ENCODE results near the gene BMP7.

Gene BMP7

DNA sequence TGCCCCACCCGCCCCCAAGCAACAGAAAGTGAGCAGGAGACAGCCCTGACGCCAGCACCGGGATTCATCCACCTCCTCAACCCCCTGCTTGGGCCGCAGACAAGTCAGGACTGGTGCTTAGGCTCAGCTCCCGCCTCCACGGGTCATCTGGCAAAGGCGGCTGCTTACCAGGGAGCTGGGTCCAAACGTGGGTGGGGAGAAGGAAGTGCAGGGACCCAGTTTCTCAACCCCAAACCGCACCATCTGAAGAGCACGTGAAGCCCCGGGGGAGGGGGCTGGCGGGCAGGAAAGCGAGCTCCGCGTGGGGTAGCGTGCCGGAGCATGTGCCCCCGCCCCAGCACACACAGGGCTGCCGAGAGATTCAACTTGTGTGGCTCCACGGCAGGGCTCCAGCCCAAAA, 87.2 kb downstream of the BMP7 start:
- no peak overlapping the region for H3K4me3 ChIP-seq (ENCODE audit: low read depth, low read length)
- in situ Hi-C loops (cut with HindIII; ENCODE audit: low sequenced_read_pairs): no loop called here
- no peak for DNase-seq (ENCODE audit: low read depth)
- TF ChIP-seq, protein P1, sequence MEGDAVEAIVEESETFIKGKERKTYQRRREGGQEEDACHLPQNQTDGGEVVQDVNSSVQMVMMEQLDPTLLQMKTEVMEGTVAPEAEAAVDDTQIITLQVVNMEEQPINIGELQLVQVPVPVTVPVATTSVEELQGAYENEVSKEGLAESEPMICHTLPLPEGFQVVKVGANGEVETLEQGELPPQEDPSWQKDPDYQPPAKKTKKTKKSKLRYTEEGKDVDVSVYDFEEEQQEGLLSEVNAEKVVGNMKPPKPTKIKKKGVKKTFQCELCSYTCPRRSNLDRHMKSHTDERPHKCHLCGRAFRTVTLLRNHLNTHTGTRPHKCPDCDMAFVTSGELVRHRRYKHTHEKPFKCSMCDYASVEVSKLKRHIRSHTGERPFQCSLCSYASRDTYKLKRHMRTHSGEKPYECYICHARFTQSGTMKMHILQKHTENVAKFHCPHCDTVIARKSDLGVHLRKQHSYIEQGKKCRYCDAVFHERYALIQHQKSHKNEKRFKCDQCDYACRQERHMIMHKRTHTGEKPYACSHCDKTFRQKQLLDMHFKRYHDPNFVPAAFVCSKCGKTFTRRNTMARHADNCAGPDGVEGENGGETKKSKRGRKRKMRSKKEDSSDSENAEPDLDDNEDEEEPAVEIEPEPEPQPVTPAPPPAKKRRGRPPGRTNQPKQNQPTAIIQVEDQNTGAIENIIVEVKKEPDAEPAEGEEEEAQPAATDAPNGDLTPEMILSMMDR (IDR thresholded peaks at IDR 0.05; ENCODE audit: low read depth, low read length, missing control alignments): no peak

DNA sequence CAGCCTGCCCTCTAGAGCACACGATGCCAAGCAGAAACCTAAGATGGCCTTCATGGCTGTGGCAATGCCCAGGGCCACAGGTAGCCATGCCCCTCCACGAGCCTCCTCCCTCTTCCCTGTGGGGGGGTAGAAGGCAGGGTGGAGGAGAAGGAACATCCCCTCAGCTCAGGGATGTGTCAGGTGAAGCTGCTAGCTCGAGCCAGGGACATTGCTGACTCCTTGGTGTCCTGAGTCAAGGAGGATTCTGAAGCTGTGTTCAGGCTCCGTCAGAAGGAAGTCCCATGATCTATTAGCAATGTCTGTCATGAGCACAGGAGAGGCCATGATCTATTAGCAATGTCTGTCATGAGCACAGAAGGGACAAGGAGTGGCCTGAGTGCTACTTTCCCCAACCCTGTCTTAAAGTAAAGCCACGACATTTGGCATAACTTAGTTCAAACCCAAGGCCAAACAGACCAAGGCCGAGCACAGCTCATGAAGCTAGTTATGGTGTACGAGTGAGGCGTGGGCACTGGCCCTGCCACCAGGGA, 87.8 kb downstream of the BMP7 start:
- no peak overlapping the region for H3K4me3 ChIP-seq (ENCODE audit: low read depth, low read length)
- in situ Hi-C loops (cut with HindIII; ENCODE audit: low sequenced_read_pairs): no loop called here
- TF ChIP-seq, protein P1 (IDR thresholded peaks at IDR 0.05; ENCODE audit: low read depth, low read length, missing control alignments): no peak
- no peak for DNase-seq (ENCODE audit: low read depth)

DNA sequence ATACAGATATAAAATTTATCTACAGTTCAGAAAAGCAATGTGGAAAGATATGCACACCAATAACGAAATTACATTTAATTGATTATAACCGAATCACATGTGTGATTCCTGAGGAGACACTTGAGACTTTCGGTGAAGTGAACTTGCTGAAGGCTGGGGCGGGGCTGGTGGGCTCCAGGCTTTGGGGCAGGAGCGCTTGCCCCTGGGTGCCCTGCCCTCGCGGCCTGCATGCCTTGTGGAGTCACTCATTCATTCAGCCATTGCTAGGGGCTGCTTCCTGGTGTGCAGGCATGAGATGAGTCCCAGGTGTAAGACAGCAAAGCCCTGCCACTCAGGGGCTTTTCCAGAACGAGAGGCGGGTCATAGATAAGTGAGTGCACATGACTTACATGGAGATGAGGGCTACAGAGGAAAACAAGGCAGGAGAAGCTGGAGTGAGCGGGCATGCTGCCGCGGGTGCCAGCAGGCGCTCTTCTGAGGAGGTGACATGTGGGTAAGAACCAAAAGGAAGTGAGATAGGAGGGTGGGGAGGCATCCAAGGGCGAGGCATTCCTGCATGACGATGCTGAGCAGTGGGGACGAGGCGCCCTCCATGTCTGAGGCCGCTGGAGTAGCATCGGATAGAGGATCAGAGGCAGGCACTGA, 88.7 kb downstream of the BMP7 start:
- in situ Hi-C loops (cut with HindIII; ENCODE audit: low sequenced_read_pairs): no loop called here
- no peak overlapping the region for H3K4me3 ChIP-seq (ENCODE audit: low read depth, low read length)
- no peak for DNase-seq (ENCODE audit: low read depth)
- TF ChIP-seq, protein P1 (IDR thresholded peaks at IDR 0.05; ENCODE audit: low read depth, low read length, missing control alignments): no peak

DNA sequence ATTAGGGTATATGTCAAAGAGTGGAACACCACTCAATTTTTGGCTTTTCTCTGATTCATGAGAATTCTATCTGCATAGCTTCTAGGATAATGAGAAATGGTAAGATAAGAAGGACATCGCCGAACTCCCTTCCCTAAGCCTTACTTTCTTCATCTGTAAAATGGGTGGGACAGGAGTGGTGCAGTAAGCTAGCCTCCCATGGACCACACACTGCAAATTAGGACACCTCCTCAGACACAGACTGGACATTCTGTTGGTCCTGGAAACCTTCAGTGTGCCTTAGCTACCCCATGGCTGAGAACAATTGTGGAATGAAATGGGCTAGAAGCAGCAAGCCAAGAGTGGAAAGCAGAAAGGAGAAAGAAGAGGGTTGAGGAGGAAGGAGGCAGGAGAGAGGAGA, 89.6 kb downstream of the BMP7 start:
- H3K4me3 ChIP-seq (ENCODE audit: low read depth, low read length): no peak overlapping the region
- TF ChIP-seq, protein P1 (IDR thresholded peaks at IDR 0.05; ENCODE audit: low read depth, low read length, missing control alignments): no peak
- in situ Hi-C loops (cut with HindIII; ENCODE audit: low sequenced_read_pairs): no loop called here

DNA sequence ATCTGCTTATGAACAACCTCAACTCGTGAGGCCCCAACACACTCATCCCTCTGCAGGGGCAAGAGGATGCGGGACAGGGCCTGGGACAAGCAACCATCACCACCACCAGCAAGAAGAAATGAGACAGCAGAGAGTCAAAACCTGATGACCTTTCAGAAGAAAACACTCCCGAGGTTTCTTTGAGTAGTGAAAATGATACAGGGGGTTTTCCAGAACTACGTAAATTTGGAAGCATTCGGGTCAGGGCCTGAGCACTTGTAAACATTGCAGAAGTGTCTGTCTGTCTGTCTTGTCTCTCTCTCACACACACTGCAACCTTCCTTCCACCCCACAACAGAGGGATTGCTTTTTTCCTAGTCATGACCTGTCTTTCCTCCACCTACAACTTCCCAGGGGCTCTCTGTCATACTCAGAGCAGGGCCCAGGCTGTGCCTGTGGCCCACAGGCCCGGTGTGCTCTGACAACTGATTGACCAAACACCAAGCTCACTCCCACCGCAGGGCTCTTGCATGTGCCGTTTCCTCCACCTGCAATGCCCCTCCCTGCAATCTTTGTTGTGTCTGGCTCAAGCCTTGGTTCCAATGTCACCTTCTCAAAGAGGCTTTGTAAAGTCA, 90.9 kb downstream of the BMP7 start:
- no peak overlapping the region for H3K4me3 ChIP-seq (ENCODE audit: low read depth, low read length)
- TF ChIP-seq, protein P1 (IDR thresholded peaks at IDR 0.05; ENCODE audit: low read depth, low read length, missing control alignments): no peak
- no peak for DNase-seq (ENCODE audit: low read depth)
- in situ Hi-C loops (cut with HindIII; ENCODE audit: low sequenced_read_pairs): no loop called here

More for the DNA sequence above, 89.6 kb downstream of the BMP7 start:
- no peak for DNase-seq (ENCODE audit: low read depth)

DNA sequence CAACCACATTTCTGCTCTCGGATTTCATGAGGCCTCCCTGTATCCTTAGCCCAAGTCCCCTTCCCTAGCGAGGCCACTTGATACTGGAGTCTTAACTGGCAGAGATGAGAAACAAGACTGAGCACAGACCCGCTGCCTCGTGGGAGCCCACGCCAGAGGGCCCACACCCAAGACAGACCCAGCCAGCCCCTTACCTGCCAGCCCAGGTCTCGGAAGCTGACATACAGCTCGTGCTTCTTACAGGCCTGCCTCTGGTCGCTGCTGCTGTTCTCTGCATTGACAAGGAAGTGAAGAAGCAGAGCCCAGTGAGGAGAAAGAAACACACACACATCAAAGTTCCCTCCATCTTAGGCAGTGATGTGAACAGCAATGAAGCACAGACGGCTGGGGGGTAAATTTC, 91.7 kb downstream of the BMP7 start:
- H3K4me3 ChIP-seq (ENCODE audit: low read depth, low read length): no peak overlapping the region
- in situ Hi-C loops (cut with HindIII; ENCODE audit: low sequenced_read_pairs): no loop called here
- DNase-seq (ENCODE audit: low read depth): no peak
- TF ChIP-seq, protein P1 (IDR thresholded peaks at IDR 0.05; ENCODE audit: low read depth, low read length, missing control alignments): no peak
